ENCODE data around the gene EPB41L3.

- TF ChIP-seq, protein P1, sequence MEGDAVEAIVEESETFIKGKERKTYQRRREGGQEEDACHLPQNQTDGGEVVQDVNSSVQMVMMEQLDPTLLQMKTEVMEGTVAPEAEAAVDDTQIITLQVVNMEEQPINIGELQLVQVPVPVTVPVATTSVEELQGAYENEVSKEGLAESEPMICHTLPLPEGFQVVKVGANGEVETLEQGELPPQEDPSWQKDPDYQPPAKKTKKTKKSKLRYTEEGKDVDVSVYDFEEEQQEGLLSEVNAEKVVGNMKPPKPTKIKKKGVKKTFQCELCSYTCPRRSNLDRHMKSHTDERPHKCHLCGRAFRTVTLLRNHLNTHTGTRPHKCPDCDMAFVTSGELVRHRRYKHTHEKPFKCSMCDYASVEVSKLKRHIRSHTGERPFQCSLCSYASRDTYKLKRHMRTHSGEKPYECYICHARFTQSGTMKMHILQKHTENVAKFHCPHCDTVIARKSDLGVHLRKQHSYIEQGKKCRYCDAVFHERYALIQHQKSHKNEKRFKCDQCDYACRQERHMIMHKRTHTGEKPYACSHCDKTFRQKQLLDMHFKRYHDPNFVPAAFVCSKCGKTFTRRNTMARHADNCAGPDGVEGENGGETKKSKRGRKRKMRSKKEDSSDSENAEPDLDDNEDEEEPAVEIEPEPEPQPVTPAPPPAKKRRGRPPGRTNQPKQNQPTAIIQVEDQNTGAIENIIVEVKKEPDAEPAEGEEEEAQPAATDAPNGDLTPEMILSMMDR (IDR thresholded peaks at IDR 0.05 in 8 of 11, conservative IDR thresholded peaks at IDR 0.05 in 3 of 11): no peak
- TF ChIP-seq POLR2A (IDR thresholded peaks at IDR 0.05): no peak
These were observed 99.0 kb downstream of the EPB41L3 start for GRCh38 chr18:5444847-5445246.

Measured in spleen (tissue), 7 donors.